Measurements from ENCODE around the gene TUBGCP2. TPM values are rescaled to one million over a fixed set of nuclear protein-coding genes. Genes with fewer than 3 reads are reported as not detected.

The TUBGCP2 gene
- total RNA-seq, 1 experiment from 2014 or later, result 52.4 TPM

DNA sequence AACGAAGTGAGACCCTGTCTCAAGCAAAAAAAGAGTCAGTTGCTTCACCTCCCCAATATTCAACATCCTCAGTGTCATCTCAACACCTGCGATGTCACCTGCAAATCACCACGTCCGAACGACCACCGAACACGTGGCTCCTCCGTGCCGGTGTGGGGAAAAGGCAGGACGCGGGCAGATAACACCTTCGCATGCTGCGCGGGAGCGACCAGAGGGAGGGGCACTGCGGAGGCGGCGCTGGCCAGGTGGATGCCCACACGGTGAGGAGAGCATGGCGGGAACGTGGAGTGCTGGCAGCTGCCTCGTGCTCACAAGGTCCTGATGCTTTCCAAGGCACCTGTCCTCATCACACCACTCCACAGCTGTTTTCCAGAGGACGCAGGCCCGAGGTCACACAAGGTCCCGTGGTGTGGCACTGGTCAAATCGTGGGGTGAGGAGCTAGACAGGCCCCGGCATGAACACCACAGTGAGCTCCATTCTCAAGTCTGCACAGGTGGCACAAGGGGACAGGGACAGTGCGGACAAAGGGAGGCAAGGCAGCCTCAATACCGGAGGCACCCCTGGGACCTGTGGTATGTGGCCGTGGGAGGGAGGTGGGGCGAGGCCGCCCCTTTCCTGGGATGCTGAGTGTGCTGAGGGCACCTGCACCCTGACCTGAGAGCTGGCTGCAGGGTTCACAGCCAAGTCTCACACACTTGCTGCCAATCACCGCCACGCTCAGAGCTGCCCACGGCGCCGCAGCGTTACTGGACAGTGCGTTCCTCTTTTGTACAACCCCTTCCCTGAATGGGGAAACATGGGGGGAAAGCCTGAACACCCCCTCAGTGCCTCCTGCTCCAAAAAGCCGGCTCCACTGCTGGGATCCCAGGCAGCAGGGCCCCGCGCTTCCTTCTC is 13.0 kb downstream of the TUBGCP2 start:
- no CpG with 5 or more reads among the region's 42 CpGs for WGBS (ENCODE audit: extremely low coverage, insufficient read length, low lambda C conversion rate)
- no peaks in the 10 kb centered on the region for H3K79me1 ChIP-seq (ENCODE audit: insufficient read depth, low read depth, low read length, poor library complexity, severe bottlenecking)

More for the DNA sequence above, 13.0 kb downstream of the TUBGCP2 start:
- Histone ChIP-seq H3K14ac (ENCODE audit: insufficient read depth, low read length) (no peak overlapping the region), H3K9ac (ENCODE audit: extremely low read depth, insufficient read length, low read length) (no peak overlapping the region), H3K23ac (ENCODE audit: insufficient read length, low read depth, low read length) (no peak overlapping the region), H2AK5ac (ENCODE audit: insufficient read length, low read length) (no peak overlapping the region), H2BK12ac (ENCODE audit: insufficient read length, low read depth, low read length) (no peak overlapping the region), H2AFZ (ENCODE audit: low read length) (no peak overlapping the region), H4K91ac (ENCODE audit: insufficient read length, low read depth, low read length) (no peak overlapping the region), H2BK120ac (ENCODE audit: low read depth, low read length, poor library complexity, severe bottlenecking) (no peak overlapping the region), H2BK20ac (ENCODE audit: low read depth, low read length, poor library complexity, severe bottlenecking) (no peak overlapping the region), H3K27ac (ENCODE audit: insufficient read length, low read depth, low read length) (no peak overlapping the region), H3K56ac (ENCODE audit: insufficient read length, low read depth, low read length) (no peak overlapping the region), H3K18ac (ENCODE audit: insufficient read length, low read depth, low read length) (no peak overlapping the region), H3K4ac (ENCODE audit: low read depth, low read length) (no peak overlapping the region), H2BK5ac (ENCODE audit: insufficient read length, low read length) (no peak overlapping the region), H4K8ac (replicated peaks; ENCODE audit: insufficient read length, low read depth, low read length) (no peak overlapping the region), H3K23me2 (ENCODE audit: insufficient read length, low read depth, low read length, poor library complexity, severe bottlenecking) (no peaks in the 10 kb centered on the region), H3K4me1 (ENCODE audit: insufficient read depth, low read length) (no peaks in the 10 kb centered on the region), H4K5ac (ENCODE audit: insufficient read length, low read depth, low read length) (no peak overlapping the region), H4K20me1 (ENCODE audit: control insufficient read depth, insufficient read depth, insufficient read length) (no peaks in the 10 kb centered on the region), H3K4me2 (ENCODE audit: insufficient read depth, insufficient read length, low read length) (no peak overlapping the region), H3K79me2 (ENCODE audit: insufficient read depth, low read length) (no peaks in the 10 kb centered on the region), H2BK15ac (ENCODE audit: low read depth, low read length) (no peak overlapping the region), H3K27me3 (ENCODE audit: insufficient read depth, low read length) (no peaks in the 10 kb centered on the region), H3K9me3 (ENCODE audit: control insufficient read depth, low read depth, low read length) (no peaks in the 10 kb centered on the region), H3T11ph (ENCODE audit: low read length) (no peak overlapping the region)
- no peak for DNase-seq
- H3K9me3 Mint-ChIP-seq, result no peaks in the 10 kb centered on the region
- TF ChIP-seq, protein P1, sequence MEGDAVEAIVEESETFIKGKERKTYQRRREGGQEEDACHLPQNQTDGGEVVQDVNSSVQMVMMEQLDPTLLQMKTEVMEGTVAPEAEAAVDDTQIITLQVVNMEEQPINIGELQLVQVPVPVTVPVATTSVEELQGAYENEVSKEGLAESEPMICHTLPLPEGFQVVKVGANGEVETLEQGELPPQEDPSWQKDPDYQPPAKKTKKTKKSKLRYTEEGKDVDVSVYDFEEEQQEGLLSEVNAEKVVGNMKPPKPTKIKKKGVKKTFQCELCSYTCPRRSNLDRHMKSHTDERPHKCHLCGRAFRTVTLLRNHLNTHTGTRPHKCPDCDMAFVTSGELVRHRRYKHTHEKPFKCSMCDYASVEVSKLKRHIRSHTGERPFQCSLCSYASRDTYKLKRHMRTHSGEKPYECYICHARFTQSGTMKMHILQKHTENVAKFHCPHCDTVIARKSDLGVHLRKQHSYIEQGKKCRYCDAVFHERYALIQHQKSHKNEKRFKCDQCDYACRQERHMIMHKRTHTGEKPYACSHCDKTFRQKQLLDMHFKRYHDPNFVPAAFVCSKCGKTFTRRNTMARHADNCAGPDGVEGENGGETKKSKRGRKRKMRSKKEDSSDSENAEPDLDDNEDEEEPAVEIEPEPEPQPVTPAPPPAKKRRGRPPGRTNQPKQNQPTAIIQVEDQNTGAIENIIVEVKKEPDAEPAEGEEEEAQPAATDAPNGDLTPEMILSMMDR (conservative IDR thresholded peaks at IDR 0.05), result no peak
- H3K27ac Mint-ChIP-seq, result no peak overlapping the region
- H3K36me3 Mint-ChIP-seq (ENCODE audit: insufficient read depth in 1 of 3, low read depth in 3 of 3), result peaks cover 25 to 79% (median 71%) of the 10 kb centered on the region in 3 experiments
- no peak overlapping the region for H3K4me3 Mint-ChIP-seq
- H3K27me3 Mint-ChIP-seq (ENCODE audit: low read depth), result no peaks in the 10 kb centered on the region
- H3K4me1 Mint-ChIP-seq, result no peaks in the 10 kb centered on the region

Measured in H9 (cell line).